ENCODE results near the gene PDXK.

PDXK gene

DNA sequence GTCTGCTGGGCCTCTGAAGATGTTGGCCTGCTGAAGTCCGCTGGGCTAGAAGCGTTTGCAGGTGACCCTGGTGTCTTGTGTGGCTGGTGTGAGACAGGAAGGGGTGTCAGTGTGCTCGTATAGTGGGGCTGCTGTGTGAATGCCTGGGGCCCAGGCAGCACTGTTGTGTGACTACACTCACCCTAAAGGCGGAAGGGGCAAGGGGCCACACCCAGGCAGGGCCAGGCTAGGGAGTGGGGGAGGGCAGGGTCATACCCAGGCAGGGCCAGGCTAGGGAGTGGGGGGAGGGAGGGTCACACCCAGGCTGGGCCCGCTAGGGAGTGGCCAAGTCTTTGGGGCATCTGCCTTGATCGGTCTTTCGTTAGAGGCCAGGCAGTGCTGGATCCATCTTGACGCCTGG lies 25.0 kb downstream of the PDXK start:
- DNase-seq (ENCODE audit: low spot score) = no peak

DNA sequence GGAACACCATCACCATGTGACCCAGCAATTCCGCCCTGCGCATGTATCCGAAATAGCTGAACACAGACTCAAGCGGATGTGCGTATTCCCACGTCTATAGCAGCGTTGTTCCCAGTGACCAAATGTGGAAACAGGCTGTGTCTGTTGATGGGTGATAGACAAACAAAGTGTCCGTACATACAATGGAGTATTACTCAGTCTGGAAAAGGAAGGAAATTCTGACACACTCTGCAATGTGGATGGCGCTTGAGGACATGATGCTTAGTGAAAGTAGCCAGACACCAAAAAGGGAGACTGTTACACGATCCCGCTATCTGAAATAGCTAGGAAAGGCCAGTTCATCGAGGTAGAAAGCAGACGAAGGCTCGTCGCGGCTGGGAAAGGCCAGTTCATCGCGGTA lies 25.8 kb downstream of the PDXK start:
- no peak for DNase-seq (ENCODE audit: low spot score)

- DNase-seq (ENCODE audit: low spot score) = no peak
Observed at GRCh38 chr21:43745772-43746517, 27.0 kb downstream of the PDXK start.

DNA sequence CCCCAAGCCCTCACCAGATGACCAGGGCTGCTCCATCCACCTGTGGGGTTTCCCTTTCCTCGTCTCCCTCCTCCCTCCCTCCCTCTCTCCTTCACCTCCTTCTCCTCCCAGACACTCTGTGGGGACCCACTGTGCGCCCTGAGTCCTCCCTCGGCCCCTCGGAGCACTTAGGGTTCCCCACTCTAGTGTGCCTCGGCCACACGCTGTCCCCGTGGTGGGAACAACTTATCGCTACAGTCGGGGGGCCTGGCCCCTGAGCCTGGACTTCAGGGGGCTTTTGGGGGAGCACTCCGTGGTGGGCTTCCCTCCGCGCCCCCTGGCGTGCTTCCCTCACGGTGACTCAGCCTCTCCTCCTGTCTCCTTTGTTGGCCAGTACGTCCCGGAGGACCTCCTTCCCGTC lies 29.7 kb downstream of the PDXK start:
- DNase-seq (ENCODE audit: low spot score) = no peak

DNA sequence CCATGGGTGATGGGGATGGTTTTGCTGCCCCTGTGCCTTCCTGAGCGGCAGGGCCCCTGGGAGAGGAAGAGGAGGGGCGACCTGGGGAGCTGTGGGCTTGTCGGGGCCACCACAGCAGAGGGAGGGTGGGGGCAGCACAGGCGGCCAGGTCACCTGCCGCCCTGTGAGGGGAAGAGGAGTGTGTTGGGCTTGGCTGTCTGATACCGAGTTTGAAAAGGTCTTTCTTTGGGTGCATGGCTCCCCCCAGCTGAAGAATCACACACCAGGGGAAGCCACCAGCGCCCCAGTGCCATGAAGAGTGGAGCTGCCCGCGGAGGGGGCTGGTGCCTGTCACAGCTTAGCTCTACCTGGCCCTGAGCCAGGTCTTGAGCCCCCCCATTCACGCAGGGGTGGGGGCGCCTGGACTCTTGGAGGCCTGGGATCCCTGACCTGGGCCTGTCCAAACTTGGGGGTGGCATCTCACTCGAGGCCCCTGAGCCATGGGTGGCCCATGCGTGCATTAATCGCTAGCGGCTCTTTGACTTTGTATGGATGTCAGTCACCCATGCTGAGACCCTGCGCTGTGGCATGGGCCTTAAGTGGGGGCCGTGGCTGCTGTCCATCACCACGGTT lies 30.8 kb downstream of the PDXK start:
- DNase-seq (ENCODE audit: low spot score) = no peak

DNA sequence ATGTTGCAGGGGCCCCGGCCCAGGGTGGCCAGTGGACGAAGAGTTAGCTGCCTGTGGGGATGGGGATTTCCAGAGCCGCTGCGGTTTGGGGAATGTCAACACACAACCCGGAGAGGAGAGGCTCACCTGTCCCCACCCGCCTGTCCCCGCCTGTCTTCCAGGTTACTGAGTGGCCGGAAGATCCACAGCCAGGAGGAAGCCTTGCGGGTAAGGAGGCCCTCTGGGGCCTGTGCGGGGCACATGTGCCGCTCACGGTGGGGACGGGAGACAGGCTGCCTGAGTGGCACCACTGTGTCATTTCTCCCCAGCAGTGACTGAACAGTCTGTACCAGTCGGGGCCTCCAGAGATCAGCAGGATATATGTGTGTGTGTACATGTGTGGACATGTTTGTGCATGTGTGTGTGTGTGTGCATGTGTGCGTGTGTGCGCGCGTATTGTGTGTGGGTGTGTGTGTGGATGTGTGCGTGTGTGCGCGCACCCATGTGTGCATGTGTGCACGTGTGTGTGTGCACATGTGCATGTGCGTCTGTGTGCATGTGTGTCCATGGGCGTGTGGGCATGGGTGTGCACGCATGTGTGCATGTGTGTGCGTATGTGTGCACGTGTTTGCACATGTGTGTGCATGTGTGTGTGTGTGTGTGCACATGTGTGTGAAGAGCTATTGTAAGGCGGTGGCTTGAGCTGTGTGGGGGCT lies 31.6 kb downstream of the PDXK start:
- no peak for DNase-seq (ENCODE audit: low spot score)

DNA sequence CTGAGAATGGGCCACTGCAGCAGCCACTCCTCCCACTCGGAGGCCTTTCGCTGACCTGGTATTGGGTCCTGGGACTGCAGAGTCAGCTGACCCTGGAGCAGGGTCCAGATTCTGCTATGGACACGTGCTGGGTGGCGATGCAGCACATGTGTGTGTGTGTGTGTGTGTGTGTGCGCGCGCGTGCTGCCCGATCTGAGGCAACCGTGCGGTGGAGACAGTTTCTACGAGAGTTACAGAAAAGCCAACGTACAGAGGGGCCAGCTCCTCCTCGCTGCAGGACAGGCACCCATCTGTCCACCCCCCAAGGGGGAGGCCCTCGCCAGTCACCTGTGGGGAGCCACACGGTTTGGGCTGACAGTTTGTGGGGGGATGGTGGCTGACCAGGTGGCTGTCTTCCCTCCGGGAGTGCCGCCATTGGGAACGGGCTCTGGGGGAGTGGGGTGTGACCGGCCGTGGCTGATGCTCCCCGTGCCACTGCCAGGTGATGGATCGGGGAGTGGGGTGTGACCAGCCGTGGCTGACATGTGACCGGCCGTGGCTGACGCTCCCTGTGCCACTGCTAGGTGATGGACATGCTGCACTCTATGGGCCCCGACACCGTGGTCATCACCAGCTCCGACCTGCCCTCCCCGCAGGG lies 33.1 kb downstream of the PDXK start:
- no peak for DNase-seq (ENCODE audit: low spot score)

- DNase-seq (ENCODE audit: low spot score) = no peak
Observed at GRCh38 chr21:43752758-43753438, 34.0 kb downstream of the PDXK start.

DNA sequence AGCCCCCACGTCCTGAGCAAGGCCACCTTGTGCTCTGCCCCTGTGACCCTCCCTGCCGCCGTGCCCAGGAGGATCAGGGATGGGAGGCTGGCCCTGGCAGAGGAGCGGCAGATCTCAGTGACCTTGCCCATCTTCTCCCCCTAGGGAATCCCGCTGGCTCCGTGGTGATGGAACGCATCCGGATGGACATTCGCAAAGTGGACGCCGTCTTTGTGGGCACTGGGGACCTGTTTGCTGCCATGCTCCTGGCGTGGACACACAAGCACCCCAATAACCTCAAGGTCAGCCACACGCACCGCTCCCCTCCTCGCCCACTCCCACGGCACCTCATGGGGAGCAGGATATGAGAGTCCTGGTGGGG lies 34.5 kb downstream of the PDXK start:
- no peak for DNase-seq (ENCODE audit: low spot score)

DNA sequence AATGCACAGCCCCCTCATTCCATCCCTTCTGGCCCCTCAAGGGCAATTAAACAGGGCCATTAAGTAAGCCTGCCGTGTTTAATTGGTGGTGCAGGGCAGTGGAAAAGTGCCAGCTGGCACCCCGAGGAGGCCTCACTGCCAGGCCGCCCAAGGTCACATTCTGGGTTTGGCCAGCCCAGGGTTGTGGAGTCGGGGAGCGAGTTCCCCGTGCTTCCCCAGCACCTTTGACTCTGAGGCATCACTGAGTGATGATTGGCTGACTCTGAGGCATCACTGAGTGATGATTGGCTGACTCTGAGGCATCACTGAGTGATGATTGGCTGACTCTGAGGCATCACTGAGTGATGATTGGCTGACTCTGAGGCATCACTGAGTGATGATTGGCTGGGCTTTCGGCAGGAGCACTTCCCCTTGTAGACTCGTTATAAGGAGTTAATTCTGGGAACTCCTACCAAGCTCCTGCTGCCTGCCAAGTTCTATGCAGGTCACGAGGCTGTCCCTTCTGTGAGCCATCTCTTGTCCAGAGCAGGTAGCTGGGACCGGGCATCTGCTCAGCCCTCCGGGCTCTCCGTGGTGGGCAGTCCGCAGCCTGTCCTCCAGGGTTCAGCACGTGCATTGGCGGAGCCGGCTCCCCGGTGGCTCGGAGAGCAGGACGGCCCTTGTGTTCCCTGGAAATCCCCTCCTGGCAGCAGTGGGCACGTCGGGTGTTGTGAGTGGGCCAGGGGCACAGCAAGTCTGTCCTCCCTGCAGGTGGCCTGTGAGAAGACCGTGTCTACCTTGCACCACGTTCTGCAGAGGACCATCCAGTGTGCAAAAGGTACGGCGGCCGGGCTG lies 36.2 kb downstream of the PDXK start:
- no peak for DNase-seq (ENCODE audit: low spot score)

DNA sequence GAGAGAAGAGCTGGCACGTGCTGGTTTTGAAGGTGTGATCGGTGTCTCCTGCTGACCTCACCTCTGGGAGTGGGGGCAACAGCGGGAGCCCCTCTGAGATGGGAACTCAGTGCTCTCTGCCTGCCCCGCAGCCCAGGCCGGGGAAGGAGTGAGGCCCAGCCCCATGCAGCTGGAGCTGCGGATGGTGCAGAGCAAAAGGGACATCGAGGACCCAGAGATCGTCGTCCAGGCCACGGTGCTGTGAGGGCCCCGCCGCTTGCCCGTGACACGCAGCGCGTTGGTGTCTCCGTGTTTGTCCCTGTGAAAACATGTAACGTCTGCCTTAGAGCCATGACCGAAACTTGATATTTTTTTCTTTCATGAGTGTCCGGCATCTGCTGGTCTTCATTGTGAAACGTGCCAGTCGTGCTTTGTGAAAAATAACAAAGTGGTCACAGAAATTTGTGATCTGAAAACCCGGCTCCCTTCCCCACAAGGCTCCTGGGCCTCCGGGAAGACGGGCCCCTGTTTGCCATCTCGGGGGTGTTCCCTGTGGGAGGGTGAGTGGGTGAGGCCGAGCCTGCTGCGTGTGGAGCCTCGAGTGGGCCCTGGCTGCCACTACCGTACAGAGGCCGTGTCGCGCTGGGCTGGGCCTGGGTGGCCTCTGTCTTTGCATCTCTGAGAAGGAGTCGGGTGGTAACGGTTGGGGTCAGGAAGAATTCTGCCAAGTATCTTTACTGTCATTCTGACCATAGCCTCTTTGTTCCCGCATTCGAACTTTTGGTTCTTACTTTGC lies 37.1 kb downstream of the PDXK start:
- no peak for DNase-seq (ENCODE audit: low spot score)

DNA sequence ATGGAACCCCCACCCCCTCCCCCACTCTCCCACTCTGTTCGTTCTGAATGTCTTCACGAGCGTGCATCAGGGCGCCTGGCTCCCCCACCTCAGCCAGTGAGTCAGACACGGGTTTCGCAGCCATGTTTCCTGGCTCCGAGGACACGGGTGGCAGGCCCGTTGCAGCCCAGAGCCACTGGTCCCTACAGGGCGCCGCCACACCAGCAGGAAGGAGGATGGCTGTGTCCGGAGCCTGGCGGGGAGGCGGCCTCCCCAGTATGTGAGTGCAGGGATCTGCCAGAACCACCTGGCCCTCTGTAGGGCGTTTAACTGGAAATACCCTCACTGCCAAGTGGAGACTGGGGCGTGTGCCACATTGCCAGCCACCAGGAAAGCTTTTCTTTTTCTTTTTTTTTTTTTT lies 38.7 kb downstream of the PDXK start:
- no peak for DNase-seq (ENCODE audit: low spot score)

DNA sequence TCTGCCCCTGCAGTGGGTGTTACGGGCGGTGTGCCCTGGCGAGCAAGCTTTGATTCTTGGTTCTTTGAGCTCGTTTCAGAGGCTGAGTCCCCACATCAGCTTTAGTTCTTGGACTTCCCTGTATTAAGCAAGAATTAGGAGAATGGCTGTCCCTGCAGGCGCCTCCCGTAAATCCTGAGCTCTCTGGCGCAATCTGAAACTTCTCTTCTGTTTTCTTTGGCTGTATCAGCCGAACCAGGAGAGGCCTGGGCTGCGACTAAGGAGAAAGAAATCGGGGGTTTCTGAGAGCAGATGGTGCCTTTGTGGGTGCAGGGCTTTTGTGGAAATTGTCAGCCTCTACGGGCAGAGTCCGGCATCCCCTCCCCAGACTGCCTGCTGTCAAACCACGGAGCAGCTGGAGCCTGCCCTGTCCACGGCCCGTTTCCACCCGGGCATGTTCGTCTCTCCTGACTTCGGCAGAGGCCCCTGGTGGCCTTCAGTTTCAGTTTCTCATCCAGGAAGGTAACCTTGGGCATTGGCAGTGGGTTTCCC lies 39.2 kb downstream of the PDXK start:
- DNase-seq (ENCODE audit: low spot score) = no peak

DNA sequence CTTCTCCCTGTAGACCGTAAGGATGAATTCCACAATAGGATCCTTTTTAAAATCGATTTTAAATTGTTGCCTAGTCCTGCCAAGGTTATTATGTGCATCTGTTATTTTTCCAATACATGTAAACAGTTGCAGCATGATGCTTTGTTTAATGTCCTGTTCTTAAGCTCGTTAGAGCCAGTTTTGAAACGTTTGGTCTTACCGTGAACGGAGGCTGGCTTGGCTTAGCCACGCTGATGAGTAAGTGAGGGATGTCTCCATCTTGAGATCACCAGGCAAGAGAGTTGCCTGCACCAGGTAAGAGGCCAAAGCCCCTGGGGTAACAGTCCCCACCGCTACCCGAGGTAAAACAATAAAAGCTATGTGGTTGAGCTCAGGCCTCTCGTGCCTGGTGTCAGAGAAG lies 39.9 kb downstream of the PDXK start:
- no peak for DNase-seq (ENCODE audit: low spot score)

DNA sequence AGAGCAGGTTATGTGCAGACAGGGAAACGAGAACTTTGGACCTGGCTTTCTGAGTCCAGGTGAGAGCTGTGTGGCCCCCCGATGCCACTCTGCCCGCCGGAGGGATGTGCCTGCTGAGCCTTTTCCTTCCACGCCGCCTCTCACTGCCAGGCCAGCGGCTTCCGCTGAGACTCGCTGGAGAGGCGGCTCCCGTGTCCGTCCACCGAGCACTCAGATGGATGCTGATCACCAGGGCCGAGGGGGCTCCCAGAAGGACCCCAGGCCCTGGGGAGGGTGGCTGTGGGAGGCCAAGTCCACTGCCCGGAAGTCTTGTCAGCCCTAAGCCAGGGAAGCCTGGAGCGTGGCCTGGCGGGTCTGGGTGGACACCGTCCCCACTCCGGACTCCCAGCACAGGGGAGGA lies 40.7 kb downstream of the PDXK start:
- DNase-seq (ENCODE audit: low spot score) = no peak

DNA sequence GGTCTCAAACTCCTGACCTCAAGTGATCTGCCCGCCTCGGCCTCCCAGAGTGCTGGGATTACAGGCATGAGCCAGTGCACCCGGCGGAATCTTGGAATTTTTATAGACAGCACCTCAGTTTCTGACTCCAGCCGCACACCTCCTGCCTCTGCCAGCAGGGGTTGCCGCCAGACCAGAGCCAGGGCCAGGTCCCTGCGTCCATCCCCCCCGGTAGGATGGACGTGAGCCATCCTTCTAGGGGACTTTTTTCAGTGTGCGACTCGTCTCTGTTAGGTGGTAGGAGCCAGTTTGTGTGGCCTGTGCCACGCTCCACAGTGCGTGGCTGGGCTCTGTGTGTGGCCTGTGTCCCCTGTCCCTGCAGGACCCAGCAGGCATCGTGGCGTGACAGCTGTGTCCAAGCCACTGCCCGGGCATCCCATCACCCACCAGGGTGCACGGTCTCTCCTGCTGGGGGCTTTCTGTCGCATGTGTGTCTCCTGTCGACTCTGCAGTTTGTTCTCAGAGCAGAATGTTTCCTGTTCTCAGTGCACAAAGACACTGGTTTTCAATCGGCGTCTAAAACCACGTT lies 41.5 kb downstream of the PDXK start:
- no peak for DNase-seq (ENCODE audit: low spot score)

DNA sequence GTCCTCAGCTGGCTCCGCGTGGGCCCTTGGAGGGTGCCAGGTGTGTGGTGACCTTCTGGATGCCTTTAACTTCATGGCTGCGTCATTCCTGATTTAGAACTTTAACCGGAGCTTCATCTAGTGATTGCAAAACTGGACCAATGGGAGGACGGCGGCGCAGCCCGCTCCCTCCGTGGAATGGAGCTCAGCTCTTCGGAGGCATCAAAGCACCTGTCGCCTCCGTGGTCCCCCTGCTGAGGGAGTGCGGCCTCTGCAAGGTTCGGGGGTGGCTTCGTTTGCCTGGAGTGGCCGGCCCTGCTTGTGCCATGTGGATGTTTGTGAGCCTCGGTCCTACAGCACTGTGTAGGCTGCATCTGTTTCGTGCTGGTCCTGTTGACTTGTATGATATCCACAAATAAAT lies 43.0 kb downstream of the PDXK start:
- no peak for DNase-seq (ENCODE audit: low spot score)

DNA sequence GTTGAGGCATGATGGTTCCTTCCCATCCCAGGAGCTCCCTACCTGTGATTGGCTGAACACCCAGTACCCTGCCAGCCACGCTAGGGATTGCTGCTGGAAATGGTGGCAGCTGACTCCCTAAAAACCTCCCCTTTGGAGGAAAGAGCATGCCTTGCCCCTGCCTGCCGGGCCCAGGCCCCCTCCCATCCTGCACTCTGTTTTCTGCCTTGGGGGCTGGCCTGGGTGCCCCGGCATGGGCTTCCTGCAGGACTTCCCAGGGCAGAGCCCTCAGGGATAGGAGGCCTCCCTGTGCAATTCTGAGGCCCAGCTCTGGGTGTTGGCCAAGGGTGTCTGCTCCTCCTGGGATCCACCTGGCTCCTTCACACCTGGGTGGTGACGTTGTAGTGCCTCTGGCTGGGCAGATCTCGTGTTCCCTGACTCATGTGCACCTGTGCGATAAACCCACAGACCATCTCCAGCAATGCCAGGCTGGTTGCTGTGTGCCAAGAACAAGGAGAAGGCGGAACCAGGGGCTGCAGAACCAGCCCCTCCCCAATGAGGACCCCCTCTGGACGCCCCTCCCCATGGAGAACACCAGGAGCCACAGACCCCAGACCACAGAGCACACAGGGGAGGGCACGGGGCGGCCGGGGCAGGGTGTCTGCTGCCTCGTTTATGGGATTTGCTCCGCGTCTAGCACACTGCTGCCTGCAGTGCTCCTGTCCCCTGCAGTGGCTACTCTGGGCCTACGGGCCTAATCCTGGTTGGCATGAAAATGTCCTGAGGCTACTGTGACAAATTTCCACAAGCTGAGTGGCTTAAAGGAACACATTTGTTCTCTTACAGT lies 43.6 kb downstream of the PDXK start:
- DNase-seq (ENCODE audit: low spot score) = no peak

GRCh38 chr21:43763901-43764523 lies 45.1 kb downstream of the PDXK start:
- no peak for DNase-seq (ENCODE audit: low spot score)
